Suprapubic skin (tissue), 3 donors: Measurements from ENCODE around the gene HIVEP3.

Source experiments
- POLR2AphosphoS5 ChIP-seq, 3 donors: sonication (generic); formaldehyde crosslinking; IDR thresholded peaks; one replicate each; pipeline ENCODE4 v1.6.1; 2017; ENCODE audit warnings: antibody characterized with exemption in 3 of 3
- TF ChIP-seq, protein P1 (sequence below), 2 donors: fragments of 200-600 bp in 1 of 2; fragments of 450-650 bp in 1 of 2; sonication (generic) in 1 of 2; IDR thresholded peaks; one replicate each; pipeline ENCODE4 v1.5.1; 2016 to 2019; ENCODE audit warnings: antibody characterized with exemption in 2 of 2, mild to moderate bottlenecking in 1 of 2, moderate library complexity in 1 of 2

DNA sequence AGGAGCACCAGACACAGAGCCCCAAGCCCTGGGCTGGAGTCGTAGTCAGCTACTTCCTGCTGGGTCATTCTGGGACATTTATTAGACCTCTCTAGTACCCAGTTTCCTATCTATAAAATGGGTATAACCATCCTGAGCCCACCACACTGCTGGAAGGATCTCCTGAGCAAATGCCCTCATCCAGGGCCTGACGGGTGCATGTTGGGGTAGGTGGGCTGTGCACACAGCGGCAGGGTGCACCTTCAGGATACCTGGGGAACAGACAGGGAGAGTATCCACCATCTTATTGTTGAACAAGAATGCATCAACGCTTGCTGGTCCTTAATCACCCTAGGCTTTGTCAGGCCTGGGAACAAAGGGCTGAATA is 191.0 kb downstream of the HIVEP3 start:
- TF ChIP-seq POLR2AphosphoS5 (IDR thresholded peaks at IDR 0.05), result no peak
- TF ChIP-seq, protein P1, sequence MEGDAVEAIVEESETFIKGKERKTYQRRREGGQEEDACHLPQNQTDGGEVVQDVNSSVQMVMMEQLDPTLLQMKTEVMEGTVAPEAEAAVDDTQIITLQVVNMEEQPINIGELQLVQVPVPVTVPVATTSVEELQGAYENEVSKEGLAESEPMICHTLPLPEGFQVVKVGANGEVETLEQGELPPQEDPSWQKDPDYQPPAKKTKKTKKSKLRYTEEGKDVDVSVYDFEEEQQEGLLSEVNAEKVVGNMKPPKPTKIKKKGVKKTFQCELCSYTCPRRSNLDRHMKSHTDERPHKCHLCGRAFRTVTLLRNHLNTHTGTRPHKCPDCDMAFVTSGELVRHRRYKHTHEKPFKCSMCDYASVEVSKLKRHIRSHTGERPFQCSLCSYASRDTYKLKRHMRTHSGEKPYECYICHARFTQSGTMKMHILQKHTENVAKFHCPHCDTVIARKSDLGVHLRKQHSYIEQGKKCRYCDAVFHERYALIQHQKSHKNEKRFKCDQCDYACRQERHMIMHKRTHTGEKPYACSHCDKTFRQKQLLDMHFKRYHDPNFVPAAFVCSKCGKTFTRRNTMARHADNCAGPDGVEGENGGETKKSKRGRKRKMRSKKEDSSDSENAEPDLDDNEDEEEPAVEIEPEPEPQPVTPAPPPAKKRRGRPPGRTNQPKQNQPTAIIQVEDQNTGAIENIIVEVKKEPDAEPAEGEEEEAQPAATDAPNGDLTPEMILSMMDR (IDR thresholded peaks at IDR 0.05), result no peak
